H9 (cell line): Measurements from ENCODE around the gene GADD45GIP1. TPM values are rescaled to one million over a fixed set of nuclear protein-coding genes. Genes with fewer than 3 reads are reported as not detected.

ENCODE experiments used
- DNase-seq: peaks from one replicate; pipeline ENCODE4 v3.0.0-alpha.2; 2017
- H2AFZ ChIP-seq: one replicate; pipeline ENCODE4 v1.6.1; 2013; ENCODE audit warnings: mild to moderate bottlenecking, low read length, control low read depth, moderate library complexity
- H2AK5ac ChIP-seq: 2 replicates; pipeline ENCODE4 v1.6.1; 2013; ENCODE audit warnings: low read length, control low read depth, mixed read lengths; ENCODE audit not compliant: insufficient read length
- H2BK120ac ChIP-seq: one replicate; pipeline ENCODE4 v1.6.1; 2013; ENCODE audit warnings: low read depth, mild to moderate bottlenecking, low read length, control low read depth, inconsistent platforms; ENCODE audit not compliant: poor library complexity, severe bottlenecking
- H2BK12ac ChIP-seq: 2 replicates; pipeline ENCODE4 v1.6.1; 2013; ENCODE audit warnings: low read length, control low read depth, mixed read lengths, low read depth; ENCODE audit not compliant: insufficient read length
- H2BK15ac ChIP-seq: 2 replicates; pipeline ENCODE4 v1.6.1; 2013; ENCODE audit warnings: low read depth, low read length, control low read depth
- H2BK20ac ChIP-seq: one replicate; pipeline ENCODE4 v1.6.1; 2013; ENCODE audit warnings: low read depth, mild to moderate bottlenecking, low read length, control low read depth, inconsistent platforms; ENCODE audit not compliant: poor library complexity, severe bottlenecking
- H2BK5ac ChIP-seq: 2 replicates; pipeline ENCODE4 v1.6.1; 2013; ENCODE audit warnings: low read length, control low read depth, mixed read lengths; ENCODE audit not compliant: insufficient read length
- H3K14ac ChIP-seq: 2 replicates; pipeline ENCODE4 v1.6.1; 2013; ENCODE audit warnings: low read length, control low read depth; ENCODE audit not compliant: insufficient read depth
- H3K18ac ChIP-seq: 2 replicates; pipeline ENCODE4 v1.6.1; 2013; ENCODE audit warnings: low read depth, mild to moderate bottlenecking, mixed read lengths, low read length, control low read depth; ENCODE audit not compliant: insufficient read length
- H3K23ac ChIP-seq: 2 replicates; pipeline ENCODE4 v1.6.1; 2013; ENCODE audit warnings: low read length, control low read depth, mixed read lengths, low read depth; ENCODE audit not compliant: insufficient read length
- H3K23me2 ChIP-seq: 2 replicates; pipeline ENCODE4 v1.6.1; 2013; ENCODE audit warnings: low read depth, mild to moderate bottlenecking, mixed read lengths, low read length, control low read depth; ENCODE audit not compliant: insufficient read length, poor library complexity, severe bottlenecking
- H3K27ac ChIP-seq: 2 replicates; pipeline ENCODE4 v1.5.1; 2013; ENCODE audit warnings: low read length, control low read depth, mixed read lengths, low read depth; ENCODE audit not compliant: insufficient read length
- H3K27me3 ChIP-seq: 2 replicates; pipeline ENCODE4 v1.6.1; 2013; ENCODE audit warnings: low read length, control low read depth, inconsistent platforms; ENCODE audit not compliant: insufficient read depth
- H3K4ac ChIP-seq: 2 replicates; pipeline ENCODE4 v1.6.1; 2013; ENCODE audit warnings: low read depth, mild to moderate bottlenecking, control low read depth, inconsistent platforms, low read length, moderate library complexity
- H3K4me1 ChIP-seq: 2 replicates; pipeline ENCODE4 v1.6.1; 2013; ENCODE audit warnings: low read length, control low read depth, inconsistent platforms; ENCODE audit not compliant: insufficient read depth
- H3K4me2 ChIP-seq: 2 replicates; pipeline ENCODE4 v1.6.1; 2013; ENCODE audit warnings: low read length, control low read depth, mixed read lengths; ENCODE audit not compliant: insufficient read length, insufficient read depth
- H3K56ac ChIP-seq: 2 replicates; pipeline ENCODE4 v1.6.1; 2013; ENCODE audit warnings: low read depth, mild to moderate bottlenecking, mixed read lengths, low read length, control low read depth; ENCODE audit not compliant: insufficient read length
- H3K79me1 ChIP-seq: 2 replicates; pipeline ENCODE4 v1.6.1; 2013; ENCODE audit warnings: low read depth, mild to moderate bottlenecking, moderate library complexity, low read length, control low read depth, inconsistent platforms; ENCODE audit not compliant: insufficient read depth, poor library complexity, severe bottlenecking
- H3K79me2 ChIP-seq: 2 replicates; pipeline ENCODE4 v1.6.1; 2013; ENCODE audit warnings: low read length, control low read depth, inconsistent platforms; ENCODE audit not compliant: insufficient read depth
- H3K9ac ChIP-seq: 2 replicates; pipeline ENCODE4 v1.6.1; 2013; ENCODE audit warnings: low read length, control low read depth, mixed read lengths; ENCODE audit not compliant: insufficient read length; ENCODE audit errors: extremely low read depth
- H3K9me3 ChIP-seq: one replicate; pipeline ENCODE4 v1.6.1; 2013; ENCODE audit warnings: low read depth, low read length, inconsistent platforms; ENCODE audit not compliant: control insufficient read depth
- H3T11ph ChIP-seq: one replicate; pipeline ENCODE4 v1.6.1; 2013; ENCODE audit warnings: mild to moderate bottlenecking, low read length, control low read depth, inconsistent platforms
- H4K20me1 ChIP-seq: one replicate; pipeline ENCODE4 v1.6.1; 2013; ENCODE audit not compliant: control insufficient read depth, insufficient read length, insufficient read depth
- H4K5ac ChIP-seq: 2 replicates; pipeline ENCODE4 v1.6.1; 2013; ENCODE audit warnings: low read depth, mild to moderate bottlenecking, mixed read lengths, low read length, control low read depth; ENCODE audit not compliant: insufficient read length
- H4K8ac ChIP-seq: replicated peaks from 2 replicates; pipeline ENCODE4 v1.6.1; 2013; ENCODE audit warnings: low read length, control low read depth, mixed read lengths, low read depth; ENCODE audit not compliant: insufficient read length
- H4K91ac ChIP-seq: 2 replicates; pipeline ENCODE4 v1.6.1; 2013; ENCODE audit warnings: low read depth, mild to moderate bottlenecking, moderate library complexity, mixed read lengths, low read length, control low read depth; ENCODE audit not compliant: insufficient read length
- H3K27ac Mint-ChIP-seq, 3 experiments: 2 replicates in 2 of 3; 3 replicates in 1 of 3; pipeline ENCODE4 v1.8.0; 2020 to 2021; ENCODE audit warnings: mixed read lengths in 3 of 3, mild to moderate bottlenecking in 1 of 3, moderate library complexity in 1 of 3
- H3K27me3 Mint-ChIP-seq: 2 replicates; pipeline ENCODE4 v1.8.0; 2021; ENCODE audit warnings: low read depth, mild to moderate bottlenecking, moderate library complexity, mixed read lengths
- H3K36me3 Mint-ChIP-seq, 3 experiments: 2 replicates in 2 of 3; 3 replicates in 1 of 3; pipeline ENCODE4 v1.8.0; 2020 to 2021; ENCODE audit warnings: low read depth in 3 of 3, mixed read lengths in 3 of 3; ENCODE audit not compliant: insufficient read depth in 1 of 3
- H3K4me1 Mint-ChIP-seq, 2 experiments: 2 replicates each; pipeline ENCODE4 v1.8.0; 2020; ENCODE audit warnings: mixed read lengths in 2 of 2
- H3K4me3 Mint-ChIP-seq, 2 experiments: 2 replicates in 1 of 2; 3 replicates in 1 of 2; pipeline ENCODE4 v1.8.0; 2020 to 2021; ENCODE audit warnings: mild to moderate bottlenecking in 2 of 2, mixed read lengths in 2 of 2, moderate library complexity in 1 of 2
- H3K9me3 Mint-ChIP-seq, 2 experiments: 2 replicates in 1 of 2; 3 replicates in 1 of 2; pipeline ENCODE4 v1.8.0; 2020; ENCODE audit warnings: mild to moderate bottlenecking in 2 of 2, mixed read lengths in 2 of 2, moderate library complexity in 1 of 2
- WGBS: extraction: QIAGEN DNeasy Blood & Tissue Kit; methylation state at CpG from one replicate; pipeline ENCODE4 v1.1.7; 2013; ENCODE audit warnings: missing lambda C conversion rate, low lambda C conversion rate, mixed read lengths; ENCODE audit not compliant: insufficient read length; ENCODE audit errors: extremely low coverage; 5-methylcytosine and 5-hydroxymethylcytosine counted together
- total RNA-seq: library from RNA; stranded (reverse); gene quantifications from 2 replicates; pipeline ENCODE4 v1.2.1, GENCODE V29; 2021
- TF ChIP-seq, protein P1 (sequence below): fragments of 200-600 bp; sonication (generic); conservative IDR thresholded peaks from 3 replicates; pipeline ENCODE4 v1.8.0; 2021; ENCODE audit warnings: antibody characterized with exemption, mild to moderate bottlenecking

The GADD45GIP1 gene
- total RNA-seq, 1 experiment from 2014 or later, result 44.5 TPM

DNA sequence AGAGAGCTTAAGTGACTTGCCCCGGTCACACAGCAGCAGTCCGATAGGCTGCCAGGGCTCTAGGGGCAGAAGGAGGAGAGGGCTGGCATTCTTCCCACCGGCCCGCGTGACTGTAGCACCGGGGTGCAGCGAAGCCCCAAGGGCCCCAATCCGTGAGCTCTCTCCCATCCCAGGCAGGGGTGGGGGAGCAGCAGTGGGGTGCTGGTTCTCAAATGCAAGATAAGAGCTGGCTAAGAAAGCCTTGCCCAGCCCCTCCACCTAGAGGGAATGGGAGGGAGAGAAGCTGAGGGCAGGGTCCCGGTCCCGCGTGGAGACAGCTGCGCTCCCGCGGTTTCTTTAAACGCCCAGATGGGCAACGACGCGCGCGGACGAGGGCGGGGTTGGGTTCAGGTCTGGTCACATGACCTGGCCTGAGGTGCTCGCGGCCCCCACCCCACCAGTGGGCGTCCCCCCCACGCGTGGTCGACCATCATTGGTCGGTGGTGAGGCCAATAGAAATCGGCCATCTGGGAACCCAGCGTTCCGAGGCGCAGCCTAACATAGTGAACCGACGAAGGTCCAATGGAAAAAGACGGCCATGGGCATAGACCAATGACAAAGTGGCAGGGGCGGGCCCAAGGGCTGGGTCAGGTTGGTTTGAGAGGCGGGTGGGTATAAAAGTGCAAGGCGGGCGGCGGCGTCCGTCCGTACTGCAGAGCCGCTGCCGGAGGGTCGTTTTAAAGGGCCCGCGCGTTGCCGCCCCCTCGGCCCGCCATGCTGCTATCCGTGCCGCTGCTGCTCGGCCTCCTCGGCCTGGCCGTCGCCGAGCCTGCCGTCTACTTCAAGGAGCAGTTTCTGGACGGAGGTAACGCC, 18.9 kb downstream of the GADD45GIP1 start, which contains the start of gene CALR:
TSS of gene CALR (plus strand) at position 683 of the 852 bp plus-strand sequence. CDS start at position 754, 71 bp downstream.
- Mint-ChIP-seq H3K27me3 (no peaks in the 10 kb centered on the region; the same call in 1 of the 2 replicates), H3K36me3 (peaks cover 41 to 49% (median 44%) of the 10 kb centered on the region in 3 experiments), H3K9me3 (no peaks in the 10 kb centered on the region; a peak in 1 of 5 replicates), H3K4me3 (peak within 1 kb of the TSS; percentile 98 to 99), H3K4me1 (peaks cover 19 to 39% of the 10 kb centered on the region in 2 experiments), H3K27ac (peak within 1 kb of the TSS; percentile 94 to 97 (median 97))
- Histone ChIP-seq H3K27me3 (no peaks in the 10 kb centered on the region), H2AFZ (no peak within 1 kb of the TSS), H3K9ac (peak within 1 kb of the TSS; percentile 75), H3K56ac (no peak within 1 kb of the TSS), H2BK5ac (no peak within 1 kb of the TSS), H3K18ac (no peak within 1 kb of the TSS), H3K9me3 (no peaks in the 10 kb centered on the region), H3K79me2 (peaks cover 7% of the 10 kb centered on the region; the same call in 1 of the 2 replicates), H4K5ac (no peak within 1 kb of the TSS), H2BK120ac (no peak within 1 kb of the TSS), H4K8ac (no peak within 1 kb of the TSS), H2BK12ac (no peak within 1 kb of the TSS), H3K27ac (no peak within 1 kb of the TSS), H3K4me2 (peak within 1 kb of the TSS; percentile 97), H2BK20ac (no peak within 1 kb of the TSS), H3K23ac (no peak within 1 kb of the TSS), H3K14ac (peak within 1 kb of the TSS; percentile 84), H4K91ac (no peak within 1 kb of the TSS), H2BK15ac (no peak within 1 kb of the TSS), H3K79me1 (peaks cover 6% of the 10 kb centered on the region), H4K20me1 (no peaks in the 10 kb centered on the region), H3K23me2 (peaks cover 7% of the 10 kb centered on the region), H3T11ph (no peak within 1 kb of the TSS), H2AK5ac (no peak within 1 kb of the TSS), H3K4me1 (no peaks in the 10 kb centered on the region; the same call in 1 of the 2 replicates), H3K4ac (no peak within 1 kb of the TSS)
- TF ChIP-seq, protein P1, sequence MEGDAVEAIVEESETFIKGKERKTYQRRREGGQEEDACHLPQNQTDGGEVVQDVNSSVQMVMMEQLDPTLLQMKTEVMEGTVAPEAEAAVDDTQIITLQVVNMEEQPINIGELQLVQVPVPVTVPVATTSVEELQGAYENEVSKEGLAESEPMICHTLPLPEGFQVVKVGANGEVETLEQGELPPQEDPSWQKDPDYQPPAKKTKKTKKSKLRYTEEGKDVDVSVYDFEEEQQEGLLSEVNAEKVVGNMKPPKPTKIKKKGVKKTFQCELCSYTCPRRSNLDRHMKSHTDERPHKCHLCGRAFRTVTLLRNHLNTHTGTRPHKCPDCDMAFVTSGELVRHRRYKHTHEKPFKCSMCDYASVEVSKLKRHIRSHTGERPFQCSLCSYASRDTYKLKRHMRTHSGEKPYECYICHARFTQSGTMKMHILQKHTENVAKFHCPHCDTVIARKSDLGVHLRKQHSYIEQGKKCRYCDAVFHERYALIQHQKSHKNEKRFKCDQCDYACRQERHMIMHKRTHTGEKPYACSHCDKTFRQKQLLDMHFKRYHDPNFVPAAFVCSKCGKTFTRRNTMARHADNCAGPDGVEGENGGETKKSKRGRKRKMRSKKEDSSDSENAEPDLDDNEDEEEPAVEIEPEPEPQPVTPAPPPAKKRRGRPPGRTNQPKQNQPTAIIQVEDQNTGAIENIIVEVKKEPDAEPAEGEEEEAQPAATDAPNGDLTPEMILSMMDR, result no peak
- DNase-seq, result peak; percentile 98
- no CpG with 5 or more reads among the region's 63 CpGs for WGBS
